NCI-H146 (cell line): ENCODE results near the gene NTM.

Source experiments
- DNase-seq: peaks from one replicate; lab custom pipeline; 2025; lab: John Stamatoyannopoulos, UW

Gene NTM

GRCh38 chr11:132114743-132115142, 744.3 kb downstream of the NTM start:
- DNase-seq = no peak

GRCh38 chr11:132115454-132115853, 745.0 kb downstream of the NTM start:
- DNase-seq = no peak

DNA sequence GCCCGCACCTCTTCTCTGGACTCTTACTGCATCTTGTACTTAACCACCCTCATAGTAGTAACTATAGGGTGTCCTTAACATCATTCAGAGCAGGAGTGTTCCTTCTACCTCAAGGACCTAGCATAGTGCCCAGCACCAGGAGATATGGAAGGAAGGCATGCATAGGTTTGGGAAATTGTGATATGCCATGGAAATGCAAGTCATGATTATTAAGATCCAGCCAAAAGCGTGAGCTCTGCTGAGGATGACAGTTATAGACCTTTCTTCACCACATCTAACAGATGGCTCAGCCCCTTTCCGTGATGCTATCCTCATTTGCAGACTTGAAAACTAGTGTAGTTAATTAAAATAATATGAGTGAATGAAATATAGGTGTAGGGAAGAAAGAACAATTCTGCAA, 746.1 kb downstream of the NTM start:
- DNase-seq = no peak

DNA sequence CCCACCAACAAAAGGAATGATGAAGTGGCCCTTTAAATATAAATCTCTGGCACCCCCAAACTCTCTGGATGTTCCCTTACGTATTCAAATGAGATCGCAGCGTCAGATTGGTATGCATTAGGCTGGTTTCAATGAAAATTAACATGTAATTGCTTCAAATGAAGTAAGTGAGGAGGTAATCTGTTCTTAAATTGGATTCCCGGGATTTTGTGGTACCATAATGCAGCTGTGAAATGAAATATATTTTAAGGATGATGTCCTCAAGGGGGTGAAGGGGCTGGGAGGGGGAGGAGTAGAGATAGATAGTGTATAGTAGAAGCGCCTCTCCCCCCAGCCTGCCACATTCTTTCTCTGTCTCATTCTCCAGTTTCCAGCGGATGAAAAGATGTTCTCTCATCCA, 748.2 kb downstream of the NTM start:
- DNase-seq = no peak

DNA sequence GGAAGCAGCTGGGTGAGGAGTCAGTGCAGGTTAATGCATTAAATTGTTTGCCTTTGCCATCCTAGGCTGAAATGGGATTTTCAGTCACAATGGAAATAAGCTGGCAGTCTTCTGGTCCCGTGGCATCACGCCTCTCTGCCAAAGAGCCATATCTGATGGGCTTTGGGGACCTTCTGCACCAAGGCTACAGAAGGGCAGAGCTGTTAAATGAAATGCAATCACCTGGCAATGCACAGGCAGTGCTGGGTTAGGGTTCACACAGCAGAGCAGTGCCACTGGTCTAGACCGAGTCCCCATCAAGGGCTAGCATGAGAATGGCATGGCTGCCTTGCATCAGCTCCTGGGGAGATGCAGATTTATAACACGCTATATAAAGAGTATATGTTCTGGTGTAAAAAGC, 749.2 kb downstream of the NTM start:
- peak; percentile 26 for DNase-seq

GRCh38 chr11:132122735-132123134, 752.3 kb downstream of the NTM start:
- DNase-seq = no peak

- DNase-seq = peak; percentile 55
Measured at GRCh38 chr11:132123449-132123848, 753.0 kb downstream of the NTM start.

- DNase-seq = peak; percentile 18
Measured at GRCh38 chr11:132123854-132124835, 753.7 kb downstream of the NTM start.

DNA sequence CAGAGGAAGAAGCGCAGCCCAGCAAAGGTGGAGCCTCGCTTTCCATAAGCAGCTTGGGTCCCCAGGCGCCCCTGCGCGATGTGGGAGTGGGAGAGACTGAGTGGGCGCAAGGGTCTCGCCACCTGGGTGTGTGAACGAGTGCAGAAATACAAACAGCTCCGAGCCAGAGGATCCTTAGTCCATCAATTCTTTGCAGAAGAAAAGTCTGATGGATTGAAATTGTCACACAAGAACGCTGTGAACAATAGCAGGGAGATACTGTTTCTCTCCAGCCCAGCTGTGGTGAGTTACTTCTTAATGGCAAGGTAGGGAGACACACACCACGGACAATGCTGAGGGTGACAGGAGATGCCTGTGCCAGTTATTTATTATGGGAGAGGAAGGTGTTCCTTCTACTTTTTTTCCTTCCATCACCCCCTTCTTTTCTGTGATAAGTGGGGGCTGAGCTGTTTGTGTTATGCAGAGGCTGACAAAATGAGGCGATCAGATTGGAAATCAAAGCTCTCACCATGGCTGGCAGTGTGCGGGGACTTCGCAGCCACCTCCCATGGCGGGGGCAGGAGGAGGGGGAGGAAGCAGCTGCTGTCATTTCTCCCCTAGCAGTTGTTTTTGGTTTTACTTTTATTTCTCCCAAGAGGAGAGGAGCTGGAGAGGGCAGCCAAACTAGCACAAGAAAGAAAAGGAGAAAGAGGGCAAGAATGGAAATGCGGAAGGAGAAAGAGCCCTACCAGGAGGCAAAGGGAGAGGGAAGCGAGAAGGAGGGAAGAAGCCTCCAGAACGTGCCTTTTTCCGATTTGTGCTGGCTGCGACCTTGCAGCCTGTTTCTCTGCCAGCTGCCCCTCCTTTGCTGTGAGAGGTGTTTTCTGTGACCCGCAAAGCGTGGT, 755.8 kb downstream of the NTM start:
- peak; percentile 74 for DNase-seq

GRCh38 chr11:132126973-132127899, 756.8 kb downstream of the NTM start:
- peak; percentile 68 for DNase-seq

GRCh38 chr11:132127900-132128288, 757.5 kb downstream of the NTM start:
- no peak for DNase-seq

DNA sequence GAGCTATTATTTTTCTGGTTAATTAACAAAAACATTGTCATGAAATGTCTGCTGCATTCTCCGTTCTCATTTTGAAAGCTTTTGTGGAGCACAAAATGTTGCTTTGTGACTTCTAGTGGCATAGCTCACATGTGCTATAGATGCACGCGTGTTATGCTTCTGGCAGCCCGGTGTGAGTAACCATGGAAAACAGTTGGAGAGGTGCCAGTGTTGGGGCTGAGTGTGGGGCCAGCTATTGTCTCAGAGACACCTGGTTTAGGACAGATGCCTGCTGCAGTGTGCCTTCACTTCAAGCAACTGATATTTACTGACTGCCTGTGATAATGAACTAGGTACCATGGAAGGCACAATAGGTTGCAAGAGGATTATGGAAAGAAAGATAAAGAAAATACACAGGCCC, 760.6 kb downstream of the NTM start:
- peak; percentile 98 for DNase-seq

DNA sequence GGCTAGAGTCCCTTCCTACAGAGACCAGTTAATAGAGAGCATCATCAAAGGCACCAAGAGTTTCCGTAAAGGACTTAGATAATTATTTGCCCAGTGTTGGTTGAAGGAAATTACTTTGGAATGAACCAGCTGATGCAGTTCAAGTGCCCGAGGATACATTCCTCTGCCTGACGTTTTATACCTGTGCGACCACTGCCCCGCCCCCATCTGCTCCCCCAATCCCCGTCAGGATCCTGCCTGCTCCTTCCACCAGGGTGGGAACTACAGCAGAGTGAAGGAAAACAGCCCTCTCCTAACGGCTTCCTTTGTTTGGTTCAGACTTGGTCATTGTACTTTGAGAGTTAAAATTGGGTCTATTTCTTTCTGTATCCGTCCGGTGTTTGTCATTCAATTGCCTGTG, 761.5 kb downstream of the NTM start:
- peak; percentile 69 for DNase-seq

GRCh38 chr11:132134322-132134721, 763.9 kb downstream of the NTM start:
- DNase-seq = no peak

DNA sequence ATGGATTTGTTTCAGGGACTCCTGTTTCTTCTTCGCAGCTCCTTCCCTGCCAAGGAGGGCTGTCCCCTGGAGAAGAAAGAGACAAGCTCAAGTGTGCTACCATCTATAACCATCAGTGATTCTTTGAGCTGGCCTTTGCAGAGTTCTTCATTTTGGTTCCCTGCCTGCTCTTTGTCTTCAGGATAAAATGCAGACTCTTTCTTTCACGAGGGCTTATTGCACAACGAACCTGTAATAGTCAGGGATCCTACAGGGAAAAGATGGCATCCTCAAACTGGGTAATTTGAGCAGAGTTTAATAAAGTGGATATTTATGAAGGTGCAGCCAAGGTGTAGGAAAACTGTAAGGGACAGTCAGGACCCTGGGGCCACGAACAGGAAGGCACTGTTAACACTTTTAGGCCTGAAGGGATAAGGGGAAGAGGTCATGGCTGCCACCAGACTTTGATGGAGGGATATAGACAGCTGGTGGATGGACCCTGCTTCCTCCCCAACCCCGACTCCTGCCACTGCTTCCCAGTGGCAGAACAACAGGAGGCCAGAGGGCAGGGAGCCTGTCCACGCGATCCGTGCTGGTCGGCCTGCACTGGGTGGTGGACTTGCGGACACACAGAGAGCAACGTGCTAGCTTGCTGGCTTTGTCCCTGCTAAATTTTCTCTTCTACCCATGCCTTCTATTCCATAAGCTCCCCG, 767.0 kb downstream of the NTM start:
- DNase-seq = no peak

- no peak for DNase-seq
Measured at GRCh38 chr11:132137981-132138313, 767.5 kb downstream of the NTM start.

DNA sequence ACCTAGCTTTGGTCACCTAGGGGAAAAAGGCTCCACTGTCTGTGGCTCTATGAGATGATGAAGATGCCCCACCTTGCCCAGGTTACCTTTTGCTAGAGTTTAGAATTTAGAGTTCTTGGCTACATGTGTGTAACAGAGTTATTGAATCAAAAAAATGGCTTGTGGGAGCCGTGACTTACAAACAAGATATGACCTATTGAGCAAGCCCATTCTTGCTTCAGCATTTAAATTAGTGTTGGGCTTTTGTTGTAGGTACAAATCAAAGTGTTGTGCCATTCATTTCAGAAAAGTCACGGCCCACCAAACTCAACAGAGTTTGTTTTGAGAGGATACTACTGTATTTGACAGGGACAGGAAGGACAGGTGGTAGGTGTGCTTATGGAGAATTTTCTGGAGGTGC, 768.8 kb downstream of the NTM start:
- no peak for DNase-seq

DNA sequence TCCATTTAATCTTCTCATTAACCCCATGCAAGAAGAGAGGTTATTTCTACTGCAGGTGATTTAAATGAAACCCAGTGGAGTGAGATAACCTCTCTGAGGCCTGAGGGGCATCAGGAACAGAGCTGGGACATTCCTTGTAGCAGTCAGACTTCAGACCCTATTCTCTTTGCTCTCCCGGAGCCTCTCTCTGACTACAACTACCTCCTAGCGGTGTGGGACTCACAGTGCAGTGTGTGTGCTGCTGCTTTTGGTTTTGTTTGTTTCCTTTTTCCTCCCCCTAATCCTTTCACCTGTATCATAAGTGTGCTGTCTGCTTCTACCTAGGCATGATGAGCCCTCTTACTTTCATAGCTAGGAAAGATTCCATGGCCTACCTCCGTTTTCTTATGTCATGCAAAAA, 769.6 kb downstream of the NTM start:
- peak; percentile 82 for DNase-seq

DNA sequence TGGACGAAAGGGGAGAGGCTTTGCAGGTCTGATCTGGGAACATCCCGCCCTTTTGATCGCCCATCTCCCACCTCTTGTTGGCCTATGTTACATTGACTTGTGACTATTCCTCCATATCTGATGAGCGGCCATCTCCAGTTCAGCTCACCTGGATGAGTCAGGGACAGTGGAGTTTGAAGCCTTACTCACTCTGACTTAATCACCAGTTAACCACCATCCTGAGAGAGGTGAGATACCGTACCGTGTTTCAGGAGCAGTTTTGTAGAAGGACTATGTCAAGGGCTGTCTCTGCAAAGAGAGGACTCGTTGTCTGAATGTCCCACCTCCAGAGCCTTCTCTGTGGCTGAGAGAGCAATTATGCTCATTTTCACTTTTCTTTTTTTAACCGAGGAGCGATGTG, 771.7 kb downstream of the NTM start:
- peak; percentile 78 for DNase-seq

- peak; percentile 86 for DNase-seq
Measured at GRCh38 chr11:132142554-132142953, 772.1 kb downstream of the NTM start.

DNA sequence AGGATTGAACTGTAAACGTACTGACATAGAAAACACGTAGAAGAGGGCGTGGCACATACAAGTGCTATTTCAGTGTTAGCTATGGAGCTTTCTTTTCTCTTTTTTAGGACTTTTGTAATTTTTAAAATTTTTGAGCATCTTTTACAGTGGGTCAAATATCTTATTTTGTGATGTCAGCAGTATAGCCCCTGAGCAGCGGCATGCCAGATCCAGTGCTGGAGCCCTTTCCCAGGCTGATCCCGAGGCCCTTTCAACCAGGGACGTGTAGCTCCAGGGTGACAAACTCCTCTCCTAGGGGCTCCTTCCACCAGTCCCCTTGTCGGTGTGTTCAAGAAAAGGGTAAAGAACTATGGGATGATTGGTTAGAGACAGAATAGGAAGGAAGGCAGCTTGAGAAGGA, 777.0 kb downstream of the NTM start:
- DNase-seq = no peak
